ENCODE results near the gene SLC6A2.
"Not testable (repeated sequence)": the region's sequence is repeated elsewhere in the genome, so short reads cannot be mapped to it uniquely, and the experiment has no call there.

SLC6A2 gene

DNA sequence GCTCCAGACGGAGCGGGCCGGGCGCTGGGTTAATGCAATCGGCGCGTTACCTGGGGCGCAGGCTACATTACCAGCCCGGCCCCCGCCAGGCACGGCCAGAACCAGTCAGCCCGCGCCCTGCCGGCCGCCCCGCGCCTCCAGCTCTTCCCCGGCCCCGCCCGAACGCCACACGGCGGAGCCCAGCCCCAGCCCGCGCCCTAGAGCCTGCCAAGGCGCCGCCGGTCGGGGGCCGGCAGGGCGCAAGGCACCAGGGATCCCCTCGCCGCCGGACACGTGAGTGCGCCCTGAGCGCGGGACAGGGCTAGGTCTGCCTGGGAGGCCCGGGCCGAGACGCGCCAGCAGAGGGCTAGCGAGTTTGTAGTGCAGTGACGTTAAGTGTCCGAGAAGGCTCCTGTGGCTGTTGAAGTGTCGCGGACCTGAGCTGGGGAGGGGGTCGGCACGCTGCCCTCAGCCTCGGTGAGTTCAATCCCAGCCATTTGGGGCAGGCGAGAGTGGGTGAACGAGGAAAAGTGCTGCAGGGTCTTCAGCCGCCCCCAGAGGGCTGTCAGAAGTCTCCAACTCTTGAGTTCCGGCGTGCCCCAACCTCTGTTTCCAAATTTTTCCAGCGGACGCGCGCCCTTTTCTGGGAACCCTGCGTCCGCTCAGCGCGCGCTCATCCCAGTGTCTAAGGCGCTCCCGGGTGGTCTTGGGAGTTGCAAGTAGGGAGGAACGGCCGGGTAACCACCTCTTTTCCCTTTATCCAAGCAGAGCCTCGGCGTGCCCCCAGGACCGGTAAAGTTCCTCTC is at the start of gene SLC6A2:
SLC6A2 (plus strand) TSS at position 92 of the 785 bp plus-strand sequence. CDS start 707 bp downstream, outside the sequence.
- no peak for DNase-seq

DNA sequence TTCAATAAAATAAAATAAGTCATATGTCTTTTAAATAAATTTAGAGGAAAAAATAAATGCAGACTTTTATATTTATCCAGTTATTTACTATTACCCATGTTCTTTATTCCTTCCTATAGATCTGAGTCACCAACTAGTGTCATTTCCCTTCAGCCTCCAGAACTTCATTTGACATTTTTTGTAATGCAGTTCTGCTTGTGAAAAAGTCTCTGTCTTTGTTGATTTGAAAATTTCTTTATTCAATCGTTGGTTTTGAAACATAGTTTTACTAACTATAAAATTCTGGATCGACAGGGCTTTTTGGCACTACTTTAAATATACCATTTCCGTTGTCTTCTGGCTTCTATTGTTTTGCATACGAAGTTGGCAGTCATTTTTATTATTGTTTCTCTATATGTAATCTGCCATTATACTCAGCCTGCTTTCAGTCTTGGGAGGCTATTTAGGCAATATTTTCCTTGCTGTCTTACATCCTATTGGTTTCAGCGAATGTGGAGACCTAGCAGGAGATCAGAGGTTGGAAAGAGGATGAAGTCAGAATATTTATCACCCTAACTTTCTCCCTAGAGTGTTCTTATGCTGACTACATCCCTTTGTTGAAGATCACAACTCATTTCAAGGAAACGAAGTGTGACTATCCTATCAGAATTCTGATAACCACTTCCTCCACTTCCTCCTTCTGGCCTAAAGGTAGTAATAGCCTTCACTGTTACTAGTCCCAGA is 42.0 kb upstream of the SLC6A2 start:
- no peak for DNase-seq

DNA sequence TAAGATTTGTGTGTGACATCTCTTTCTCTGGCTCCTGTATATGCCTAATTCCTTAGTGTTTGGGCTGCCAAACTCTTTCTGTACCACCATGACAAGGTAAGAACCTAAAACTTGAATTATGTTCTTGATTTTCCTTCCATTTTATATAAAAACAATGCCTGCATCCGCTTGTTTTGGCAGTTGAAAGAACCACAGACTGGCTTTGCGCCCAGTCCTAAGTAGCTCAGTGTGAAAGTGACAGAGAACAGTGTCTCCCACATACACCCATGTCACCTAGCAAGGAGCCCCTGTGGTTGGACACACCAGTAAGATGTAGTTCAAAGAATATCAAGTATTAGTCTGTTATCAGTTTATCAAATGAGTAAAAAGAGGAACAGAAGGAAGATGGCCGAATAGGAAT is 40.7 kb upstream of the SLC6A2 start:
- DNase-seq, result no peak

DNA sequence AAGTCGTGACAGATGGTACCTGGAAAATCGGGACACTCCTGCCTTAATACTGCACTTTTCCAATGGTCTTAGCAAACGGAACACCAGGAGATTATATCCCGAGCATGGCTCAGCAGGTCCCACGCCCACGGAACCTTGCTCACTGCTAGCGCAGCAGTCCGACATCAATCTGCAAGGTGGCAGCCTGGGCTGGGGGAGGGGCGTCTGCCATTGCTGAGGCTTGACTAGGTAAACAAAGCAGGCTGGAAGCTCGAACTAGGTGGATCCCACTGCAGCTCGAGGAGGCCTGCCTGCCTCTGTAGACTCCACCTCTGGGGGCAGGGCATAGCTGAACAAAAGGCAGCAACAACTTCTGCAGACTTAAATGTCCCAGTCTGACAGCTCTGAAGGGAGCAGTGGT is 40.1 kb upstream of the SLC6A2 start:
- DNase-seq, result not testable (repeated sequence)

DNA sequence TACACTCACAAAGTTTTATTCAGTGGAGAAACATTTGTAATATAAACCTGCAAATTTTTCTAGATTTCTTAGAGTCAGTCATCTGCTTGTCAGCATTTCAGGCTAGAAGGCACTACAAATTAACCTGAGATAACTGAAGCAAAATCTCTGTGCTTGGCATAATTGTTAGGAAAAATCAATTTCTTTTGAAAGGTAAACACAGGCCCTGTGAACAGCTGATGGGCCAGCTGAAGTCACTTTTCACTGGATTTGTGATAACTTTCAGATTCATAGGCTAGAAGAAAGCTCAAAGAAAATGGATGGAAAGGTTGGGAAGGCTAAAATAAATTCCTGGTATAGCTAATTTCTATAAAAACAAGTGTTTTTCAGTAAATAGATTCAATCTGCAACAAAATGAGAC is 34.0 kb upstream of the SLC6A2 start:
- no peak for DNase-seq

DNA sequence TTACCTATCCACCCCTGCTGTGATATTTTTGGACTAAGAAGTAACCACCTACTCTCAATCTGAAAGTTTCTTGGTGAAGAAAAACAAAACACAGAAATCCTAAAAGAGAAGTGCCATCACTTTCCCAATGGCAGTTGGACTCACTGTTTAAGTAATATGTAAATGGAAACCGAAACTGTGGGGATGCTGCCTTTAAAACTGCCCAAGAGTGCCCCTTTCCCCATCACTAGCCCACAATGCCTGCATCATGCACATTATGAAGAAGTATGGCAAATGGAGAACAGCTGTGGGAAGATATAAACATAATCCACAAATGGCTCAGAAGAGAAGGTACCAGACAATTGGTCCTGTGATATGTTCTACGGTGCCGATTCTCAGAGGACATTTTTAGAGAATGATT is 33.5 kb upstream of the SLC6A2 start:
- DNase-seq, result no peak

DNA sequence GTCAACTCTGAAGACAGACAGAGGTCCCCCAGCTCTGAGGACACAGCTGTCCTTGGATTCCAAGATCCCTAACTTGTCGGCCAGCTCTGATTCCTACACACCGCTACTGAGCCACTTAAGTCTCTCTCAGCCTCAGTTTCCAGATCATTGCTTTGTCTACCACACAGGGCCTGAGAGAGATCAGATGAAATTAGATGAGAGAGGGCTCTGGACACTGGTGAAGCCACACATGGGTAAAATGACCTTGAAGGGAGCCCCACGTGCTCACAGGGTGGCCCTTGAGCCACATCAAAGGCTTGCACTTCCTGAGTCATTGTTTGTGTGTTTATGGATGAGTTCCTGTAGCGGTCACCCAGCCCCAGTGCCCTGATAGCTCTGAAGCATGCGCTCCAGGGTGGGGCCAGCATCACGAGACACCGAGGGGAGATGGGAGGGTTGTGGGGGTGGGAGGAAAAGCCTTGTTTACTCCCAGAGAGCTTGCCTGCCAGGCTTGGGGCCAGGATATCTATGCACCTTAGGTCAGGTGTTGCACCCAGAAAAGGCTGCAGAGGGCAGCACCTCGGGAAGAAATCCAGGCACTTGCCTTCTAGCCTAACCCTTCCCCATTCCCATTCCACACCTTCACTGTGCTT is 32.7 kb upstream of the SLC6A2 start:
- no peak for DNase-seq

DNA sequence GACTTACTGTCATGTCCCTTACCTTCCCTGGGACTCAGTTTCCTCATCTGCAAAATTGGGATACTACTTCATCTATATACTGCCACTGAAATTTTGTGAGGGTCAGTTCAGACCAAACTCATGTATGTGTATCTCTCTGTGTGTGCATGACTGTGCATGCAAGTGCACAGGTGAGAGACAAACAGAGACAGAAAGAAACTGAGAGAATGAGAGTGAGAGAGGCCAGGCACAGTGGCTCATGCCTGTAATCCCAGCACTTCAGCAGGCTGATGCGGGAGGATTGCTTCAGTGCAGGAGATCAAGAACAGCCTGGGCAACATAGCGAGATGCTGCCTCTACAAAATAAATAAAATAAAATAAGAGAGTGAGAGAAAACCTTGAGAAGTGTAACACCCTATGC is 32.1 kb upstream of the SLC6A2 start:
- no peak for DNase-seq

DNA sequence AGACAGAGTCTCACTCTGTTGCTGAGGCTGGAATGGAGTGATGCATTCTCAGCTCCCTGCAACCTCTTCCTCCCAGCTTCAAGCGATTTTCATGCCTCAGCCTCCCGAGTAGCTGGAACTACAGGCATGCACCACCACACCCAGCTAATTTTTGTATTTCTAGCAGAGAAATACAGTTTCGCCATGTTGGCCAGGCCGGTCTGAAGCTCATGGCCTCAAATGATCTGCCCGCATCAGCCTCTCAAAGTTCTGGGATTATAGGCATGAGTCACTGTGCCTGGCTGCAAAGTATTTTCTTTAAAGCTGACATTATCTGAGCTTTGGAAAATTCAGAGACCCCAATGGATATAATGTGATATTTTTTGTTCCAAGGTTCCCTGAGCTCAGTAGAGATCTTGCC is 31.1 kb upstream of the SLC6A2 start:
- no peak for DNase-seq

DNA sequence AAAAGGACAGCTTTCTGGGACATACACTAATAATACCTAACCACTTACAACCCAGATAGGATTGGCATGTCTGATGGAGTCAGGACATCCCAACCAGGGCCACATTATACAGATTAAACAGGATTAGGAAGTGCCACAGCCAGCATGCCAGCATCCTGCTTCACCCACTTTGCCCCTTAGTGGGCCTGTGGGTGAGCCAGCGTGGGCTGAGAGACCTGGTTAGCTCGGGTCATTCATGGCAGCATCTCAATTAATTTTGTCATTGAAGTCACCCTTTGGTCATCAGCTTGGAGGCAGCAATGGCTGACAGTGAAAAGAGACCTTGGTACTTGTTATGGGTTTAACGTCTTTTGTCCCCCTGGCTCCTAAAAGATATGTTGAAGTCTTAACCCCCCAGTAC is 29.9 kb upstream of the SLC6A2 start:
- DNase-seq, result no peak

DNA sequence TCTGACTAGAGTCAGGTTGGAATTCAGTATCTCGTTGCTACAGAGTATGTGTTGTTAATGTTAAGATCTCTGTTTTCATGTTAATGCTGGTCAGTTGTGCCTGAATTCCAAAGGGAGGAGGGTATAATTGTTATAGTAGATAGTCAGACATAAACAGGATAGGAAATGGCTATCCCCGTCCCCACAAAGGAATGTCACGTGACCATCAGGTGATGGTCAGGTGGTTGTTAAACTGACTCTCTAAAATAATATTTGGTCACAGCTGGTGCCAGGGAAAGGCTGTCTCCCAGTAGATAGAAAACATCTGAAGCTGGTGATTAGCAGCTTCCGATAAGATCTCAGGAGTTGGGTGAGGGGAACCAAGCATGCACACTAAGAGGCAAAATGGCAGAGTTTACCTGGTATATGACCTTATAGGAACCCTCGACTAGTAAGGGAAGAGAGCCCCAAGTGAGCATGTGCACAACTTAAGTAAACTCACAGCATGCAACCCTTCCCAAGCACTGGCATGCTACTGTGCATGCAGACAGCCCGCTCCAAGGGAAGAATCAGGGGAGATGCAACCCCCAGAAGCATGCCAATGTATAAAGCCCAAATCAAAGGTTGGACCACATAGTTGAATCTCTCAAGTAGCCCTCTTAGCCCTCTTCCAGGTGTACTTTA is 27.4 kb upstream of the SLC6A2 start:
- no peak for DNase-seq

DNA sequence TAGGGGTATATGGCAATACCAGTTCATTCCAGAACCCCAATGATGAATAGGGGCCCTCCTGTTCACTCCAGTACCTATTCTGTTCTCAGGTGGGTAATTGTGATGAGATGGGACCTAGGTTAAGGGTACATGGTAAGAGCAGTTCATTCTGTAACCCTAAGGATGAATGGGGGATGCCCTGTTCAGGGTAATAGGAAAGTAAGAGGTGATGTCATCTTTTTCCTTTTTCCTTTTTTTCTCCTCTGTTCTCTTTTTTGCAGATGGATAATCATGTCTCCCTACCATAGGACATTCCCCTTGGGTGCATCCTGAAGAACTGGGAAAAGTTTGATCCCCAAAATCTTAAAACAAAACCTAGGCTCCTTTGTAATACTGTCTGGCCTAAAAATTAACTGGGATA is 25.0 kb upstream of the SLC6A2 start:
- DNase-seq, result no peak

DNA sequence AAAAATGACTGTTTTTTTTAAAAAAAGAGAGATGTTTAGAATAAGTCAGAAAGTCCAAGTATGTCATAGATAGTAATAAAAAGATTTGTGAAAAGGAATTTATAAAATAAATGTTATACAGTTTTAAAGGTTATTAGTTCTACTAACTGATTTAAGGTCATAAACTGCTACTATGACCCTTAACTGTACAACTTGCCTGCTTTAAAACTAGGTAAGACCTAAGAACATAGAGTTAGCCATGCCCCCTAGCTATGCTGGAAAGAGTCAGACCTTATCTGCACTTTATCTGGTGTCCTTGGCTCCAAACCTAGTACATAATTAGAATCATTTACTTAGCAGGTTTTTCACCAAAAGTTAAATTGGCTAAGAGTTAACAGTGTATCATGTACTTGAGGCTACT is 23.5 kb upstream of the SLC6A2 start:
- no peak for DNase-seq

DNA sequence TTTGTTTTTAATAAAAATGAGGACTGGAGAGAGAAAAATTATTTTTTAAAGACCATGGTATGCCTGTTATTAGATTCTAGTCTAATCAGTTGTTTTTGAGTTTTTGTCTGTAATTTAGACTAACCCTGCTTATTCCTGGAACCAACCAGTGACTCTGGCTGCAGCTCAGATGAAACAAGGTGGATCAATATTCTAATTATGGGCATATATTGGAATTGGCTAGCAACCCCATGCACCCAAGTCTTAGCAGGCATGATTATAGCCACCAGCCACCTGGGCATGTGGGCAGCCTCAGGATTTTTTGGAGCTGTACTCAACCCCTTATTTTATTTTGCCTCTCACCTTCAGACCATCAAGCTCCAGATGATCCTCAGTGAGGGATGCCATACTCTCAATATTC is 21.6 kb upstream of the SLC6A2 start:
- no peak for DNase-seq

DNA sequence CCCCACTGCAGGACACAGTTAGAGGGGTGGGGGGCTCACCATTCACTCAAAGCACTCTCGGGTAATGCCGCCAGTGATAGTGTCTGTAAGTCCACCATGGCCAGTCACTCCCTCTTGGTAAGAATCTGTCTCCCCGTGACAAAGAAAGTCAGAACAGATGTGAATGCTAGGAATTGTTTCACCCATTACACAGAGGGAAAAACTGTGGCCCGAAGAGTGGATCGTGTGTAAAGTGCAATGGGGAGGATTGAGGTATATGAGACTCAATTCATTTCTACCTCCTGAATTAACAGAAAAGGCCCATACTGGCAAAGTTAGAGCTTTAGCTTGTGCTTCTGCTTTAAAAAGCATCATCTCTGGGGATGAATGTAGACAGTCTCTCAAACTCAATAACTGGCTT is 17.5 kb upstream of the SLC6A2 start:
- no peak for DNase-seq

DNA sequence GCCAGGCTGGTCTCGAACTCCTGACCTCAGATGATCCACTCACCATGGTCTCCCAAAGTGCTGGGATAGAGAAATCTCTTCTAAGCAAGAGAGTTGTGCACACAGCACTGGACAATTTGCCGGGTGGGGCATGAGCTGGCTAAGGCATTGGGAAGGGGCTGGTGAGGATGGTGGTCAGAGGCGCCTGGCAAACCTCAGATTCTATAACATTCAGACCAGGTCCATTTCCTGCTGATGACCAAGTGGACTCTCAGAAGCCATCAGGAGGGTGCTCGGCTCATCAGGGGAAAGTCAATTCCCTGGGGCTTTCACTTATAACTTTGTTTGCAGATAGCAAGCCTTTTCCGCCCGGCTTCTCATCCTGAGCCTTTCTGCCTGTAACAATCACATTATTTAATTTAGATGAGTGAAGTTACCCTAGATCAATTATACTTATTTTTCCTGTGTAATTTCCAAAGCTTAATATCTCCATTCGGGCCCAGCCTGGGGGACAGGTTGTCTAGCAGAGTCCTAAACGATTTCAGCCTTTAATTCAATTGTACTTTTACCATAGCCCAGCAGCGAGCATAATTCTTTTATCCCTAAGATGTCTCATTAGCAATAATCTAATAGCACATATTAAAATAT is 15.0 kb upstream of the SLC6A2 start:
- no peak for DNase-seq

DNA sequence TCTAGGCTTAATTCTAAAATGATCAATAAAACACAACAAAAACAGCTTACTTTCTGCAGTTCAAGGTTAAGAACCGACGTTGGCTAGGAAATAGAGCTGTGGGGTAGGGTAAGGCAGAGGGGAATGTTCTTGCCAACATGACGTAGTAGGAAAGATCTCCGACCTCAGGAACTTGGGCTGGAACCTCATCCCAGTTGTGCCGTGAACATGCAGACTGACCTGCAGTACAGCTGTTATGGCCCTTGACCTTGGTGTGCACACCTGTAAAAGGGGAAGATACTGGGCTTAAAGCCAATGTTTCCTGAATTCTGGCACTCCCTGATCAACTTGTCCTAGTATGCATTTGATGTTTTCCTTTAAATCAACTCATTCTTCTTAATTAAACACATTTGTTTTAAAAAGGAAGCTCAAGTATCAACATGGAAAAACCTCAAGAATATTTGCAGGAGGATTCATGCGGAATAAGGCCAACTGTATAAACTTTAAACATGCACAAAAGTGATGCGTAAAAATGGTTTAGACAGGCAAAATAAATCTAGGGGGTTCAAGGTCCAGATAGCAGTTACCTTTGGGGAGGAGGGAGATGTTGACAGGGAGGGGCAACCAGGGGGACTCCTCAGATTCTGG is 14.2 kb upstream of the SLC6A2 start:
- DNase-seq, result no peak

DNA sequence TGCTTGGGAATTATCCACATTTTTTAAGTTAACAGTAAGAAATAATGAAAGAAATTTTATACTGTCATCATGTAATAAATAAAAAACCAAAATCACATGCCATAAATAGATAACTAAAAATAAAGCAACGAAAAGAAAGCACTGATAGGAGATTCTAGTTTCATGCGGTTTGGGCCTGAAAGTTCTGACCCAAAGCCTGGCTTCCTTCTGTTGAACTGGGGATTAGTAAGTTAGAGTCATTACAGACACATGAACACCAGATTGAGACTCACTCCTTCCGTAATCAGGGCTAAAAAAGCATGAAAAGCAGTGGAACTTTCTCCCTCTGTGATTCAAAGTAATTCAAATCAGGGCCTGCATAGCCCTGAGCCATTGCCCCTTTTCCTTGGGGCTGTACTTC is 13.2 kb upstream of the SLC6A2 start:
- DNase-seq, result no peak

DNA sequence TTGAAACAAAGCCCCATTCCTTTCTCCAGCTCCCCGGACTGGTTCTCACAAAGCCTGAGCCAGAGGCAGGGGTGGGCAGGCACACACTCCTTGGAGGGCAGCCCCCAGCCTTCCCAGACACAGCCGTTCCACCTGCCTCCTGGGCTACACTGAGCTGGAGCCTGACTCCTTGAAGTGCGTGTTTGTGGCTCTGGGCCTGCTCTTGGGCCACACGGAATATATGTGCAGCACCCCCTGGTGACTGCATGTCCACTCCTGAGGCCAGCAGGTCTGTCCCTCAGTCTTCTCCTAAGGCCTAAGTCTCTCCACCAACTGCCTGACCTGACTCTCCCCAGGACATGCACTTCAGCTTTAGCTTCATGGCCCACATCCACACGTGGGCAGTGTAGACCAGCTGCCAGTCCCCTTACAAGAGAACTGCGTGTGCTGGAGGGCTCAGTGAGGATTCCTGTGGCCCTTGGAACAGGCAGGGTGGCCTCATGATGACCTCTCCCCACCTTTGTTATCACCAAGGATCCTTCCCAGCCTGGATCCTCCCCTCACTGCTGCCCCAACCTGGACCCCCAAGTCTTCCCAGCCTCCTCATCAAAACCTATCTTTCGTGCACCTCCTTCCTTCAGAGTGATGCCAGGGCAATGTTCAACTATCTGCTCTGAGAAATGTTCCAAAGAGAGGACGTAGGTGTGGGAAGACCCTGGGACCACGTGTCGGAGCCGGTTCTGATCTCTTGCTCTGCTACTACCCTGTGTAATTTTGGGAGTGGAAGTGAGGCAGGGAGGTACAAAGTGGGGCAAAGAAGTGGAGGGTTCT is 12.4 kb upstream of the SLC6A2 start:
- no peak for DNase-seq

DNA sequence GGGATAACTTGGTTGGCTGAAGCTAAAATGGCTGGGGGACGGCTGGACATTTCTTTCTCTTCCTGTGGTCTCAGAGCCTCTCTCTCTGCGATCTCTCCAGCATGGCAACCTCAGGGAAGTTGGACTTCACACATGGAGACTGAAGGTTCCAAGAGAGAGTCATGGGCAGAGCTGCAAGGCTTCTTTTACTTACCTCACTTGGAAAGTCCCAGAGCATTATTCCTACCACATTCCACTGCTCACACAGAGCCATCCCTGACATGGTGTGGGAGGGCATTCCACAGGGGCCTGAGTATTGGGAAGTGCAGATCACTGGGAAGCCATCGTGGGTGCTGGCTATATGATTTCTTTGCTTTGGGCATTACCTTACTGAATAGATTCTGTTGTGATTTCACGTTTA is 9.8 kb upstream of the SLC6A2 start:
- no peak for DNase-seq

DNA sequence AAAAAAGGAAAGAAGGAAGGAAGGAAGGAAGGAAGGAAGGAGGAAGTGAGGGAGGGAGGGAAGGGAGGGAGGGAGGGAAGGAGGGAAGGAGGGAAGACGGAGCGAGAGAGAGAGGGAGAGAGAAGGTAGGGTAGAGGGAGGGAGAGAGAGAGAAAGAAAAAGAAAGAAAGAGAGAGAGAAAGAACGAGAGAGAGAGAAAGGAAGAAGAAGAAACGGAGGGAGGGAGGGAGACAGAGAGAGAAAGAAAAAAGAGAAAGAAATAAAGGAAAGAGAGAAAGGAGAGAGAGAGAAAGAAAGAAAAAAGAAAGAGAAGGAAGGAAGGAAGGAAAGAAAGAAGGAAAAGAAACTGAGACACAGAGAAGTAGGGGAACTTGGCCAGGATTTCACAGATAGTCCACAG is 8.4 kb upstream of the SLC6A2 start:
- no peak for DNase-seq

DNA sequence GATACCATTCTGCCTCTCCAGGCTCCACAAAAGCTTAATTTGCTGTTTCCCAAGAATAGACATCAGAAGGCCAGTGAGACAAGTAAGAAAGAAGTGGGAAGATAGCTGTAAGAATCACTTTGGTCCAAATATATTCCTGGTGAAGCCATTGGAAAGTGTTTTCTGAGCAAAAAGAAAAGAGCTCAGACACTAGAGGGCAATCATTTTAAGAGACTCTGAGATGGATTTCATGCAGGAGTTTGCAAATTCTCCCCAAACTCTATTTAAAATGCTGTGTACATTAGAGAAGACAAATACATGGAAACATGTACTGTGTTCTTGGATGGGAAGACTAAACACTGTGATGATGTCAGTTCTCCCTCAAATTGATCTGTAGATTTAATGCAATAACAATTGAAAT is 8.0 kb upstream of the SLC6A2 start:
- DNase-seq, result no peak

All from NCI-H146 (cell line).